Astrocyte (in vitro differentiated cells and primary cell): ENCODE measurements around the gene FSTL4. TPM values are rescaled to one million over a fixed set of nuclear protein-coding genes. Genes with fewer than 3 reads are reported as not detected.

Experiments
- DNase-seq: peaks from one replicate; pipeline ENCODE4 v3.0.0-alpha.2; 2010; ENCODE audit warnings: low read depth
- FAIRE-seq: peaks from 2 replicates; lab custom pipeline; 2011; peaks lifted over from hg19 to GRCh38; lab: Jason Lieb, UNC
- H2AFZ ChIP-seq: 2 replicates; pipeline ENCODE4 v1.6.0; 2012; ENCODE audit warnings: low read depth, low read length, inconsistent platforms
- H3K27ac ChIP-seq: 2 replicates; pipeline ENCODE4 v1.5.1; 2011; ENCODE audit warnings: low read depth, low read length, inconsistent platforms
- H3K27me3 ChIP-seq: 2 replicates; pipeline ENCODE4 v1.6.0; 2011; ENCODE audit warnings: low read length, inconsistent platforms; ENCODE audit not compliant: insufficient read depth
- H3K36me3 ChIP-seq: 2 replicates; pipeline ENCODE4 v1.5.1; 2011; ENCODE audit warnings: low read length, inconsistent platforms; ENCODE audit not compliant: insufficient read depth
- H3K4me1 ChIP-seq: 2 replicates; pipeline ENCODE4 v1.5.1; 2011; ENCODE audit warnings: low read length, inconsistent platforms; ENCODE audit not compliant: insufficient read depth
- H3K4me2 ChIP-seq: 2 replicates; pipeline ENCODE4 v1.6.0; 2012; ENCODE audit warnings: low read length, inconsistent platforms
- H3K4me3 ChIP-seq: 2 replicates; pipeline ENCODE4 v1.5.1; 2011; ENCODE audit warnings: low read depth, mild to moderate bottlenecking, low read length, inconsistent platforms; ENCODE audit not compliant: insufficient read depth
- H3K79me2 ChIP-seq: 2 replicates; pipeline ENCODE4 v1.6.0; 2012; ENCODE audit warnings: mild to moderate bottlenecking, low read length, inconsistent platforms; ENCODE audit not compliant: insufficient read depth
- H3K9ac ChIP-seq: 2 replicates; pipeline ENCODE4 v1.6.0; 2012; ENCODE audit warnings: mild to moderate bottlenecking, low read length, inconsistent platforms
- H3K9me3 ChIP-seq: 2 replicates; pipeline ENCODE4 v1.5.1; 2012; ENCODE audit warnings: low read depth, mild to moderate bottlenecking, low read length, inconsistent platforms; ENCODE audit not compliant: insufficient read depth
- H4K20me1 ChIP-seq: 2 replicates; pipeline ENCODE4 v1.6.0; 2012; ENCODE audit warnings: low read length, inconsistent platforms; ENCODE audit not compliant: insufficient read depth
- H3K27ac Mint-ChIP-seq: one replicate; pipeline ENCODE4 v1.8.0; 2021; ENCODE audit warnings: mild to moderate bottlenecking, mixed read lengths; ENCODE audit not compliant: unreplicated experiment
- H3K27me3 Mint-ChIP-seq: one replicate; pipeline ENCODE4 v1.8.0; 2021; ENCODE audit warnings: low read depth, mixed read lengths; ENCODE audit not compliant: unreplicated experiment
- H3K36me3 Mint-ChIP-seq: one replicate; pipeline ENCODE4 v1.8.0; 2021; ENCODE audit warnings: low read depth, mixed read lengths; ENCODE audit not compliant: unreplicated experiment
- H3K4me1 Mint-ChIP-seq: one replicate; pipeline ENCODE4 v1.8.0; 2021; ENCODE audit warnings: low read depth, mixed read lengths; ENCODE audit not compliant: unreplicated experiment
- H3K4me3 Mint-ChIP-seq: one replicate; pipeline ENCODE4 v1.8.0; 2021; ENCODE audit warnings: mild to moderate bottlenecking, moderate library complexity, mixed read lengths; ENCODE audit not compliant: unreplicated experiment
- H3K9me3 Mint-ChIP-seq: one replicate; pipeline ENCODE4 v1.8.0; 2021; ENCODE audit warnings: mild to moderate bottlenecking, mixed read lengths; ENCODE audit not compliant: unreplicated experiment
- CTCF ChIP-seq: IDR thresholded peaks from 2 replicates; pipeline ENCODE4 v1.5.1; 2011; ENCODE audit warnings: low read depth, mild to moderate bottlenecking, inconsistent platforms, low read length, moderate library complexity; ENCODE audit not compliant: insufficient read depth
- EZH2 ChIP-seq: IDR thresholded peaks from 2 replicates; pipeline ENCODE4 v1.6.1; 2012; ENCODE audit warnings: mild to moderate bottlenecking, low read length, inconsistent platforms; ENCODE audit not compliant: insufficient read depth
- total RNA-seq: library from RNA; stranded (reverse); gene quantifications from 2 replicates; pipeline ENCODE4 v1.2.1, GENCODE V29; 2021

Gene FSTL4
- total RNA-seq, 1 donor from 2014 or later: not detected

- Histone ChIP-seq H3K4me2 (no peak overlapping the region), H3K4me3 (no peak overlapping the region), H3K9ac (no peak overlapping the region), H3K79me2 (no peaks in the 10 kb centered on the region), H3K27ac (no peak overlapping the region), H3K36me3 (no peaks in the 10 kb centered on the region), H3K27me3 (no peaks in the 10 kb centered on the region), H3K4me1 (no peaks in the 10 kb centered on the region), H3K9me3 (no peaks in the 10 kb centered on the region), H2AFZ (no peak overlapping the region), H4K20me1 (no peaks in the 10 kb centered on the region)
- no peak for DNase-seq
- Mint-ChIP-seq H3K27me3 (peaks cover 30% of the 10 kb centered on the region), H3K27ac (no peak overlapping the region), H3K9me3 (no peaks in the 10 kb centered on the region), H3K4me1 (no peaks in the 10 kb centered on the region), H3K36me3 (no peaks in the 10 kb centered on the region), H3K4me3 (no peak overlapping the region)
- no peak for TF ChIP-seq EZH2
- TF ChIP-seq CTCF: no peak
- no peak for FAIRE-seq
These were observed 23.1 kb downstream of the FSTL4 start for GRCh38 chr5:133589286-133589685.

GRCh38 chr5:133582971-133583370 is 29.4 kb downstream of the FSTL4 start:
- no peaks in the 10 kb centered on the region for H4K20me1 ChIP-seq
- H3K79me2 ChIP-seq: no peaks in the 10 kb centered on the region
- TF ChIP-seq EZH2 (no peak), CTCF (no peak)
- Mint-ChIP-seq H3K36me3 (peaks cover 5% of the 10 kb centered on the region), H3K27ac (no peak overlapping the region), H3K4me1 (no peaks in the 10 kb centered on the region), H3K4me3 (no peak overlapping the region), H3K9me3 (no peaks in the 10 kb centered on the region), H3K27me3 (peaks cover 30% of the 10 kb centered on the region)
- H3K27me3 ChIP-seq: no peaks in the 10 kb centered on the region
- FAIRE-seq: no peak
- H3K9me3 ChIP-seq: no peaks in the 10 kb centered on the region
- no peak overlapping the region for H3K9ac ChIP-seq
- no peak overlapping the region for H3K4me3 ChIP-seq
- H3K27ac ChIP-seq: no peak overlapping the region
- H2AFZ ChIP-seq: no peak overlapping the region
- no peaks in the 10 kb centered on the region for H3K4me1 ChIP-seq
- H3K36me3 ChIP-seq: no peaks in the 10 kb centered on the region
- no peak for DNase-seq
- no peak overlapping the region for H3K4me2 ChIP-seq

- Mint-ChIP-seq H3K4me1 (no peaks in the 10 kb centered on the region), H3K9me3 (no peaks in the 10 kb centered on the region), H3K27me3 (peaks cover 39% of the 10 kb centered on the region), H3K4me3 (no peak overlapping the region), H3K36me3 (peaks cover 5% of the 10 kb centered on the region), H3K27ac (no peak overlapping the region)
- H3K27ac ChIP-seq: no peak overlapping the region
- no peak for FAIRE-seq
- H3K27me3 ChIP-seq: no peaks in the 10 kb centered on the region
- H3K9ac ChIP-seq: no peak overlapping the region
- H3K79me2 ChIP-seq: no peaks in the 10 kb centered on the region
- DNase-seq: no peak
- no peaks in the 10 kb centered on the region for H3K9me3 ChIP-seq
- no peaks in the 10 kb centered on the region for H3K36me3 ChIP-seq
- H2AFZ ChIP-seq: no peak overlapping the region
- no peaks in the 10 kb centered on the region for H4K20me1 ChIP-seq
- no peak overlapping the region for H3K4me3 ChIP-seq
- H3K4me2 ChIP-seq: no peak overlapping the region
- no peaks in the 10 kb centered on the region for H3K4me1 ChIP-seq
- TF ChIP-seq CTCF: no peak
- no peak for TF ChIP-seq EZH2
These were observed 30.4 kb downstream of the FSTL4 start for GRCh38 chr5:133581918-133582317.
